Inferior parietal cortex (tissue), 1 donor: ENCODE data around the gene MRPL54.
"Not testable (repeated sequence)": the region's sequence is repeated elsewhere in the genome, so short reads cannot be mapped to it uniquely, and the experiment has no call there.

Source experiments
- DNase-seq: peaks from one replicate; pipeline ENCODE4 v3.0.0-alpha.2; 2016; ENCODE audit errors: extremely low spot score

The MRPL54 gene

DNA sequence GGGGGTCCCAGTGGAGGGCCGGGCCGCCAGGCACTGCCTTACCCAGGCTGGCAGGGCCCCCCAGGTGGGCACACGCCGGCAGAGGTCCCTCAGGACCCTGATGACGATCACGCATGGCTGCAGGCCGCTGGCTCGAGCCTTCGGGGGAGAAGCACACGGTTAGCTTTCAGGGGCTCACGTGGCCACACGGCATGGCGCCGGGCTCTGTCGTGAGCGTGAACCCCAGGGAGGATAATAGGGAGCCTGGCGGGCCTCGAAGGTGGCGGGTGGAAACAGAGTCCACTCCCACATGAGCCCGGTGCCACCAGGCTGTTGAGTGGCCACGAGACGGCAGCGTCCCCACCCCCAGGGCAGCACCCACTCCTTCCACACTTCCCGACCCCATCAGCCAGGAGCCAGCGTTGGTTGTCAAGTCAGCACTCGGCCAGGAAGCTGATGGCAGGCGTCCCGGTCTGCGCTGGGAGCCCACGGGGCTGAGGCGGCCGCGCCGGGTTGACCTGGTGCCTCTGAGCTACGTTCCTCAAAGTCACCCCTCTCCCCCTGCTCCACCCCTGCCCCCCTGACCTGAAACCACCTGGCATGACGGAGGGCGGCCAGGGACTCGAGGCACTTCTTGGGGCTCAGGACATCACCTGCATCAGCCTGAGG is 48.4 kb downstream of the MRPL54 start:
- no peak for DNase-seq

- DNase-seq = no peak
Measured at GRCh38 chr19:3813473-3814392, 51.3 kb downstream of the MRPL54 start.

DNA sequence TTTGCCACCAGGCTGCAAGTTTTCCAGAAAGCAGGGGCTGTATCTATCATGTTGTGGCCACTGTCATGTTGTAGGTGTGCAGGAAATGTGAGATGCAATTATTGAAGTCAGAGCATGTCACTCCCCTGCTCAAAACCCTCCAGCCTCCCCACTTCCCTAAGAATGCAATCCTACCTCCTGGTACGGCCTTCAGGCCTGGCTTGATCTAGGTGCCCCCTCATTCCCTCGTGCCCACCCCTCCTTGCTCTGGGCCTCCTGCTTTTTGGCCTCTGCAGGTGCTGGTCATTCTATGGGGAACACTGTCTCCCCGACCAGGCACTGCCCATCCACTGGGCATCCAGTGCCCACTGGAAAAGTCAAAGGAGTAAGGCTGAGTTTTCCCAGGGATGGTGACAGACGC is 52.2 kb downstream of the MRPL54 start:
- DNase-seq = no peak

- DNase-seq = not testable (repeated sequence)
Measured at GRCh38 chr19:3816148-3816547, 53.7 kb downstream of the MRPL54 start.

GRCh38 chr19:3816566-3817218 is 54.2 kb downstream of the MRPL54 start:
- DNase-seq = no peak
